HUES64 (cell line): ENCODE data around the gene MMP12.
"Not testable (repeated sequence)": the region's sequence is repeated elsewhere in the genome, so short reads cannot be mapped to it uniquely, and the experiment has no call there.

Experiments used
- H3K27ac ChIP-seq: 2 replicates; pipeline ENCODE4 v1.7.0; 2013; ENCODE audit warnings: low read depth, low read length, inconsistent platforms
- H3K27me3 ChIP-seq: 2 replicates; pipeline ENCODE4 v1.6.1; 2013; ENCODE audit warnings: mild to moderate bottlenecking, low read length; ENCODE audit not compliant: insufficient read depth
- H3K36me3 ChIP-seq: 2 replicates; pipeline ENCODE4 v1.6.1; 2013; ENCODE audit warnings: mild to moderate bottlenecking, low read length; ENCODE audit not compliant: insufficient read depth
- H3K4me1 ChIP-seq: 2 replicates; pipeline ENCODE4 v1.6.1; 2013; ENCODE audit warnings: mild to moderate bottlenecking, low read length, moderate library complexity; ENCODE audit not compliant: insufficient read depth
- H3K4me3 ChIP-seq: 2 replicates; pipeline ENCODE4 v1.5.1; 2013; ENCODE audit warnings: mild to moderate bottlenecking, low read length, moderate library complexity
- H3K9ac ChIP-seq: 2 replicates; pipeline ENCODE4 v1.6.1; 2013; ENCODE audit warnings: mild to moderate bottlenecking, low read depth, low read length
- H3K9me3 ChIP-seq: 2 replicates; pipeline ENCODE4 v1.6.1; 2013; ENCODE audit warnings: low read depth, low read length; ENCODE audit not compliant: insufficient read depth
- WGBS: fragments of 150-250, 120-280 bp; methylation state at CpG from one replicate; pipeline ENCODE4 v1.1.7; 2013; ENCODE audit warnings: missing lambda C conversion rate; 5-methylcytosine and 5-hydroxymethylcytosine counted together

MMP12 gene

DNA sequence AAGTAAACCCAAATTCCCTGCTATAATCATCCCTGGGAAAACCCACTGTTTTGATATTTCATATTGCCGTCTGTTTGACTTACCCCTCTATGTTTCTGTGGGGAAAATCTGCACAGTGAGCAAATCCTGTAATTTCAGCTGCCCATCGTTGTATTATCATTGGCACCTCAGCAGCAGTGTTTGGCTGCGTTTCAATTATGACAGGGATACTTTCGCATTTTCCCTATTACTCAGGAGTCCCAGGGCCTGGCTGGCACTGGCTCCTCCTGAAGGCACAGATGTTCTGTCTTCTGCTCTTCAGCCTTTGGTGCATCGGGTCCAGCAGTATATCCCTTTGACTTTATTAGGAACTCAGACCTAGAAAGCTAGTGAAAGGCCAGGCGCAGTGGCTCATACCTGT is 12.2 kb upstream of the MMP12 start:
- no peaks in the 10 kb centered on the region for H3K4me1 ChIP-seq
- WGBS, result 96% methylated on average over 6 of the region's 6 CpGs
- no peak overlapping the region for H3K9ac ChIP-seq

DNA sequence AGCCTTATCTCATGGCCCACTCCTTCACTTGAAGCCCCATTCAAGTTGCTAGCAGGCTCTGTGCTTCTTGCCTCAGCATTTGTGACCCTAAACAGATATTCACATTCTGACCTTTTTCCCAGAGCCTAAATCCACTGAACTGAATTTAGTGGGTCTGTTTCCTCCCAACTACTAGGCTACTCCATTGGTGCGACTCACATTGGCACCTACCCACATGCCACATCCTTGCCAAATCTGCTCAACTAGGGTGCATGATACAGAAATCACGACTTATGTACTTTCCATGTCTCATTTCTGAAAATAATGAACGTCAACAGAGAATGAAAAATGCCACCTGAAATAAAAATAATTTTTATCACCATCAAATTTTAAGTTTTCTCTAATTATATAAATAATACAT is 8.4 kb upstream of the MMP12 start:
- H3K27me3 ChIP-seq, result no peaks in the 10 kb centered on the region
- H3K36me3 ChIP-seq, result no peaks in the 10 kb centered on the region
- H3K27ac ChIP-seq, result no peak overlapping the region
- H3K4me3 ChIP-seq, result no peak overlapping the region
- no peak overlapping the region for H3K9ac ChIP-seq
- H3K9me3 ChIP-seq, result no peaks in the 10 kb centered on the region
- WGBS, result 92% methylated on average over 3 of the region's 3 CpGs
- H3K4me1 ChIP-seq, result no peaks in the 10 kb centered on the region

More for the DNA sequence above, 12.2 kb upstream of the MMP12 start:
- Histone ChIP-seq H3K9me3 (no peaks in the 10 kb centered on the region), H3K27ac (no peak overlapping the region), H3K4me3 (no peak overlapping the region), H3K36me3 (no peaks in the 10 kb centered on the region), H3K27me3 (no peaks in the 10 kb centered on the region)

DNA sequence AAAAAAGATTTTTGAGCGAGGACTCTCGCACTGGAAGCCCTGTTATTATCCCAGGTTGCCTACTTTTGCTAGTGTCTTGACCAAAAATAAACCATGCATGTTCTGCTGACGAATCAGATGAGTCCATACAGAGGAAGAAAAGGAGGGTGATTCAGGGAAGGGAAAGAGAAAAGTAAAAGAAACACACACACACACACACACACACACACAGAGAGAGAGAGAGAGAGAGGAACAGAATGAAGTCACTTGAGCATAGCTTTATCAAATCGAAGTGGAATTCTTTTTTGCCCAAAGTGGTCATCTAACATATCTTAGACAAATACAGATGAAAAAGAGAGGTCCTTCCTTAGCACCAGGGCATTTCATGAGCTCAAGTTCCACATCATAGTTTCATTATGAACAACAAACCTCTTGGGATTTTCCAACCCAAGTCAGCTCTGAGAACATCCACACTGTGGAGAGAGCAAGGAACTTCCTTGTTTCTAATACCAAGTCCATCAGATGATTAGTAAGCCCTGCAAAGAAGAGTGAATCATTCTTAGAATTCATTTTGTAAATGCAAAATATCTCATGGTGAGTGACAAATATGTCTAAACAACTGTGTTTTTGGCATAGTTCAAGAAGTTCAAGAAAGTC is 7.7 kb upstream of the MMP12 start:
- no peak overlapping the region for H3K9ac ChIP-seq
- H3K4me3 ChIP-seq, result no peak overlapping the region
- no peaks in the 10 kb centered on the region for H3K27me3 ChIP-seq
- H3K27ac ChIP-seq, result no peak overlapping the region
- H3K4me1 ChIP-seq, result no peaks in the 10 kb centered on the region
- H3K36me3 ChIP-seq, result no peaks in the 10 kb centered on the region
- no peaks in the 10 kb centered on the region for H3K9me3 ChIP-seq
- 93% methylated on average over 4 of the region's 4 CpGs for WGBS

DNA sequence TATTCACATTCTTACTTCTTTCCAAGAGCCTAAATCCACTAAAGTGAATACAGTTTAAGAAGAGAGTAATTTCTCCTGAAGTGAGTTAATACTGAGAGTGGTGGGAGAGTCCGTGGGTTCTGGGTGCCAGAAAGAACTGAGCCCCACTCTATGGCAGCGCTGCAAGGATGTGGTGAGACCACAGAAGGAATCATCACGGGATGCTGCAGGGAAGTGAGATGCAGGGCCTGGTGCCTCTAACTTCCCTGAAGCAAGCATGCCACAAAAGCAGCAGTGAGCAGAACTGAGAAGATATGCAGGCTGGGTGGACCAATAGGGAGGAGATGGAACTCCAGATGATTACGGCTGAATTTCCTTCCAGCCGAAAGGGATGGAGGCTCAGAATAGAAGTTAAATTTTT is 5.0 kb upstream of the MMP12 start:
- H3K27me3 ChIP-seq, result no peaks in the 10 kb centered on the region
- H3K9ac ChIP-seq, result no peak overlapping the region
- no peaks in the 10 kb centered on the region for H3K4me1 ChIP-seq
- no peak overlapping the region for H3K27ac ChIP-seq
- H3K9me3 ChIP-seq, result no peaks in the 10 kb centered on the region
- WGBS, result 93% methylated on average over 5 of the region's 5 CpGs
- H3K4me3 ChIP-seq, result no peak overlapping the region
- no peaks in the 10 kb centered on the region for H3K36me3 ChIP-seq

DNA sequence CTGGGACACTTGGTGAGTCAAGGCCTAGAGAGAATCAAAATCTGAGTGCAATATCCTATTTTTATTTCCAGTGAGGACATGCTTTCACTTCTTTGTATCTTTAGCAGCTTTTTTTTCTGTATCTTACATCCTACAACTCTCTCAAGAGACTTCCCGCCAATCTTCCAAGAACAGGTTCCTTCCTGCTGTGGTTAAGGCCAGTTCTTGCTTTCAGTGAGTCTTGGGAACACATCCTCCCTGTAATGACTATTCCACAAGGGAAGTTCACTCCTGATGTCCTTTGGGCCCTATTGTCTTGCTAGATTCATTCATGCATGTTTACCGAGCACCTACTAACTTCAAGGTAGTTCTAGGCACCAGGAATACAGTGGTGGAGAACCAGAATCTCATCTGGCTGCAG is 3.8 kb upstream of the MMP12 start:
- no peaks in the 10 kb centered on the region for H3K4me1 ChIP-seq
- H3K36me3 ChIP-seq, result no peaks in the 10 kb centered on the region
- H3K27me3 ChIP-seq, result no peaks in the 10 kb centered on the region
- no peak overlapping the region for H3K4me3 ChIP-seq
- H3K9ac ChIP-seq, result no peak overlapping the region
- no peaks in the 10 kb centered on the region for H3K9me3 ChIP-seq
- H3K27ac ChIP-seq, result no peak overlapping the region
- WGBS, result 90% methylated on average over 2 of the region's 2 CpGs

DNA sequence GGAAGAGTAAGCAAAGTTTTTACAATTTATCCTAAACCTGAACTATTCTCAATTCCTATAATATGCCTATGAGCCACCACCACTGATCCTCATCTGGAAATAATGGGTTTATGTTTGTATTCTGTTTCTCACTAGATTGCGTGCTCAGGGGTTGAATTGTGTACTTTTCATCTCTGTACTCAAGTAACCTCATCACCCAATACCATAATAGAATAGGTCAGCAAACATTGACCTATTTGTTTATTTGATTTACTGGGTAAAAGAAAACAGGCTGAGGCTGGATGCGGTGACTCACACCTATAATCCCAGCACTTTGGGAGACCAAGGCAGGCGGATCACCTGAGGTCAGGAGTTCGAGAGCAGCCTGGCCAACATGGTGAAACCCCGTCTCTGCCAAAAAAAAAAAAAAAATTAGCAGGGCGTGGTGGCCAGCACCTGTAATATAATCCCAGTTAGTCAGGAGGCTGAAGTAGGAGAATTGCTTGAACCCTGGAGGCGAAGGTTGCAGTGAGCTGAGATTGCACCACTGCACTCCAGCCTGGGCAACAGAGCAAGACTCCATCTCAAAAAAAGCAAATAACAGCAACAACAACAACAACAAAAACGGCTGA is 5.3 kb downstream of the MMP12 start:
- WGBS, result 93% methylated on average over 6 of the region's 8 CpGs
- not testable (repeated sequence) for H3K4me3 ChIP-seq, H3K36me3 ChIP-seq, H3K9ac ChIP-seq, H3K9me3 ChIP-seq, H3K27ac ChIP-seq, H3K4me1 ChIP-seq, H3K27me3 ChIP-seq

DNA sequence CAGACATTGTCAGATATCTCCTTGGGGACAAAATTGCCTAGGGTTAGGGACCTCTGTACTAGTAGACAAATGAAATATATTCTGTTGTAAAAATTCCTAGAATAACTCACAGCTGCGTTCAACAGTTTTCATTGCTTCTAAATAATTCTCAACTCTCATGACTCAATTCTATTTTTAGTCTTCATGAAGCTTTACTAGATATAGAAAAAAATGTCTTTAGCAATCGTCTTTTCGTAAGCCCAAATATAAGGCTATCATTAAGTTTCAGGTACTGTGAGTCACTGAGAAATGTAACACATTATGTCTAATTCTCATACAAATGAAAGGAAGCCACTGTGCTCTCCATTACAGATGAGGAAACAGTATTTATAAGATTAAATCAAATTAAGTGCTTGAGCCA is 6.4 kb downstream of the MMP12 start:
- Histone ChIP-seq H3K27me3 (no peaks in the 10 kb centered on the region), H3K27ac (no peak overlapping the region), H3K36me3 (no peaks in the 10 kb centered on the region), H3K9me3 (no peaks in the 10 kb centered on the region), H3K4me3 (no peak overlapping the region), H3K4me1 (no peaks in the 10 kb centered on the region), H3K9ac (no peak overlapping the region)
- WGBS, result 83% methylated on average over 1 of the region's 3 CpGs

DNA sequence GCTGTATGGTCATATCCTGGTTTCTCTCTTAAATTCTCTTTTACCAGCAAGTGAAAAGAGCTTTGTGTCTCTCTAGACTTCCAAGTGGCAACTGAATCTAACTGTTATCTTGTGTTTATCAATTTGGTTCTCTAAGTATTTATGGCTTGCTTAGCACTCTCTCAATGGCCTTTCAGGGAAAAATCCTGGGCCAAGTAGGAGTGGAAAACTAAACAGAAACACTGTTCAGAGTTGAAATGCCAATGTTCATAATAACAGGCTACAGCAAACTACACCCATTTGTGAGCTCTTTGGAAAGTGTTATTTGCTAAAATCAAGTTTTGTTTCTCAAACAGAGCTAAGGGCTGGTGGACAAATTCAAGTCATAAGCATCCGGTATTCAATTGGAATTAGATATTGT is 10.1 kb downstream of the MMP12 start:
- H3K36me3 ChIP-seq, result no peaks in the 10 kb centered on the region
- H3K27ac ChIP-seq, result no peak overlapping the region
- H3K9me3 ChIP-seq, result no peaks in the 10 kb centered on the region
- no peaks in the 10 kb centered on the region for H3K4me1 ChIP-seq
- 100% methylated on average over 1 of the region's 1 CpG for WGBS
- no peaks in the 10 kb centered on the region for H3K27me3 ChIP-seq
- H3K4me3 ChIP-seq, result no peak overlapping the region
- no peak overlapping the region for H3K9ac ChIP-seq

DNA sequence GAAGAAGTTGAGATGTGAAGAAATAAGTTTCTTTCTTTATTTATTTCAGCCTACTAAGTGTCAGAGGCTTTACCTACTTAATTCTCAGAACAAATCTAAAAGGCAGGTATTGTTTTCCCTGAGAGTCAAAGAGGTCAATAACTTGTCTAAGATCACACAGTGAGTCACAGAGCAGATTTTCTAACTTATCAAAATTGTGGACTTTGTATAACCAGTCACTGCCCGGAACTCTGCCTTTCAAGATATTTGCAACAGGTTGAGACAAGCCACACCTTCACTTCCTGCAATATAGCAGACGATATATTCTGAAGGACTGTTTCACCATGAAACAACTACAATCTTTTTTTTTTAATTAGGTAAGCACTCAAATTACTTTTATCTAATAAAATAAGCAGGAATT is 20.8 kb downstream of the MMP12 start:
- no peaks in the 10 kb centered on the region for H3K9me3 ChIP-seq
- H3K36me3 ChIP-seq, result no peaks in the 10 kb centered on the region
- WGBS, result 89% methylated on average over 2 of the region's 2 CpGs
- H3K27me3 ChIP-seq, result no peaks in the 10 kb centered on the region
- no peak overlapping the region for H3K9ac ChIP-seq
- no peaks in the 10 kb centered on the region for H3K4me1 ChIP-seq
- H3K27ac ChIP-seq, result no peak overlapping the region
- H3K4me3 ChIP-seq, result no peak overlapping the region

DNA sequence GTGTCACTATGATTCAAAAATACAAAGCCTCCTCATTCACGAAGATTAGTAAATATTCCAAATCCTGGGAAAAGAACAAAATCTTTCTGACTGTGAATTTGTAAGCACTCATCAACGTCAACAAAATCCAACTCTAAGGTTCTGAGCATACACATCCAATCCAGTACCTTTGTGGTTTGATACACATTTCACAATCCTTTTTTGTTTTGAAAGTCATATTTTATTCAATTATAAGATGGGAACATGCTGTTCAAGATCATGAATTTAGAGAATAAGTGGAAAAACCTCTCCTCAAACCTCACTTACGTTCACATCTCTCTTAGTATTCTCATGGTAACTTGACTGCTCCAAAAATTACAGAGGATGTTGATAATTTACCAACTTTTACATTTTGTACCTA is 21.7 kb downstream of the MMP12 start:
- H3K27me3 ChIP-seq, result no peaks in the 10 kb centered on the region
- no peak overlapping the region for H3K4me3 ChIP-seq
- H3K9ac ChIP-seq, result no peak overlapping the region
- no peaks in the 10 kb centered on the region for H3K9me3 ChIP-seq
- H3K27ac ChIP-seq, result no peak overlapping the region
- H3K4me1 ChIP-seq, result no peaks in the 10 kb centered on the region
- 83% methylated on average over 3 of the region's 3 CpGs for WGBS
- no peaks in the 10 kb centered on the region for H3K36me3 ChIP-seq

DNA sequence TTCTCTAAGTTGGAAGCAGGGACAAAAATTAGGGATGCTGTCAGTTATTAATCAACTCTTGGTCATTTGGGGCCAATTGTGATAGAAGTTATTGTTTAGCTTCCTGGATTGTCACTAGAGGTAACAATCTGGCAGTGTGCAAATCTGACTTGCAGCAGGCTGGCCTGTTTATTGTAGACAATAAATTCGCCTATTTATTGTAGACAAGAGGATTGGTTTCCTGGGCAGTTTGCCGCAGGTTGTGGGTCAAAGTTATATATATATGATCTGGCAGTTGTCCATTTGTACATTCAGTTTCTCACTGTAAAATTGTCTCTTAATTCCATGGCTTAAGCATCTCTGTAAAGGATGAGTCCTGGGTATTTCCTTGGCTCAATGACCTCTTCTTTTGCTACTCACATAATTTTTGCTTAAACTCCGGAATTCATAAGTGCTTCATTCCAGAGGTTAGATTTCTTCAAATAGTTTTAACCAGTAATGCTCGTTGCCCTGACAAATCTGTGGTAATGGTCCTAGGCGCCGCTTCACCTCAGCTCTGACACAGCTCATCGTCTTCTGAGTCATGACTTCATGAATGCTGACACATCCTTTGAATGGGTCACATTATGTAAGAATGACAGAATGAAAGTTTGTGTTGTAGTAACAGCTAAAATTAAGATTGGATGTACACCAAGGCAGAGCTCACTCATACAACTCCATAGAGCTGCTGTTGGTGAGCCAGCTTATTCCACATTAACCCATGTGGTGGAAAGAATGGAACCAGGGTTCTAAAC is 23.6 kb downstream of the MMP12 start:
- 93% methylated on average over 7 of the region's 7 CpGs for WGBS
- Histone ChIP-seq H3K36me3 (no peaks in the 10 kb centered on the region), H3K4me3 (no peak overlapping the region), H3K27ac (no peak overlapping the region), H3K27me3 (no peaks in the 10 kb centered on the region), H3K4me1 (no peaks in the 10 kb centered on the region), H3K9me3 (no peaks in the 10 kb centered on the region), H3K9ac (no peak overlapping the region)
